Globus pallidus (tissue), 1 donor: ENCODE measurements around the gene PCDHGB4.
A peak's percentile ranks its signal among the peaks of the same experiment; 100 is the strongest.
"Not testable (repeated sequence)": the region's sequence is repeated elsewhere in the genome, so short reads cannot be mapped to it uniquely, and the experiment has no call there.

Source experiments
- DNase-seq: peaks from one replicate; pipeline ENCODE4 v3.0.0-alpha.2; 2015; ENCODE audit warnings: low spot score

The PCDHGB4 gene

GRCh38 chr5:141366016-141366896, 21.2 kb upstream of the PCDHGB4 start:
- DNase-seq = no peak

- peak; percentile 17 for DNase-seq
Measured at GRCh38 chr5:141369994-141370848, 17.3 kb upstream of the PCDHGB4 start, which contains the start of gene PCDHGB3. PCDHGB3 (plus strand) TSS chr5:141370242; CDS start chr5:141370395, 153 bp downstream.

GRCh38 chr5:141371572-141372475, 15.7 kb upstream of the PCDHGB4 start:
- DNase-seq = no peak

- no peak for DNase-seq
Measured at GRCh38 chr5:141373673-141374317, 13.7 kb upstream of the PCDHGB4 start, which contains the start of gene PCDHGA6. PCDHGA6 (plus strand) TSS chr5:141373891; CDS start chr5:141374084, 193 bp downstream.

GRCh38 chr5:141374627-141375026, 12.9 kb upstream of the PCDHGB4 start:
- no peak for DNase-seq

- not testable (repeated sequence) for DNase-seq
Measured at GRCh38 chr5:141375444-141376155, 11.9 kb upstream of the PCDHGB4 start.

- no peak for DNase-seq
Measured at GRCh38 chr5:141382469-141383294, 4.8 kb upstream of the PCDHGB4 start, which contains the start of gene PCDHGA7. PCDHGA7 (plus strand) TSS chr5:141382742; CDS start chr5:141382900, 158 bp downstream.

- DNase-seq = no peak
Measured at GRCh38 chr5:141383345-141383744, 4.2 kb upstream of the PCDHGB4 start.

GRCh38 chr5:141384471-141385267, 2.8 kb upstream of the PCDHGB4 start:
- no peak for DNase-seq

- DNase-seq = no peak
Measured at GRCh38 chr5:141388661-141389060, 1.2 kb downstream of the PCDHGB4 start.

- no peak for DNase-seq
Measured at GRCh38 chr5:141389153-141390042, 1.9 kb downstream of the PCDHGB4 start.

GRCh38 chr5:141392429-141393198, 5.1 kb downstream of the PCDHGB4 start, which contains the start of gene PCDHGA8:
PCDHGA8 (plus strand) TSS chr5:141392633; CDS start chr5:141392814, 181 bp downstream.
- no peak for DNase-seq

GRCh38 chr5:141393267-141393666, 5.8 kb downstream of the PCDHGB4 start:
- DNase-seq = no peak

GRCh38 chr5:141394401-141395187, 7.1 kb downstream of the PCDHGB4 start:
- not testable (repeated sequence) for DNase-seq

GRCh38 chr5:141397756-141398551, 10.5 kb downstream of the PCDHGB4 start, which contains the start of gene PCDHGB5:
PCDHGB5 (plus strand) TSS chr5:141397947; CDS start chr5:141398128, 181 bp downstream.
- not testable (repeated sequence) for DNase-seq
